AG09309 (cell line): ENCODE measurements around the gene TCERG1L.
"Not testable (repeated sequence)": the region's sequence is repeated elsewhere in the genome, so short reads cannot be mapped to it uniquely, and the experiment has no call there.

ENCODE experiments used
- DNase-seq: peaks from one replicate; pipeline ENCODE4 v3.0.0-alpha.2; 2010; ENCODE audit warnings: low read depth
- H3K4me3 ChIP-seq: 2 replicates; pipeline ENCODE4 v1.5.1; 2011; ENCODE audit warnings: mild to moderate bottlenecking, low read depth, low read length, moderate library complexity; ENCODE audit not compliant: control insufficient read depth
- CTCF ChIP-seq: IDR thresholded peaks from 2 replicates; pipeline ENCODE4 v1.5.1; 2011; ENCODE audit warnings: mild to moderate bottlenecking, low read depth, low read length, inconsistent platforms; ENCODE audit not compliant: insufficient read depth, control insufficient read depth; ENCODE audit errors: missing control alignments

TCERG1L gene

GRCh38 chr10:131110241-131110783 lies 201.2 kb downstream of the TCERG1L start:
- DNase-seq: no peak
- TF ChIP-seq CTCF: no peak
- H3K4me3 ChIP-seq: no peak overlapping the region

- no peak for TF ChIP-seq CTCF
- H3K4me3 ChIP-seq: no peak overlapping the region
- DNase-seq: no peak
These were observed 201.8 kb downstream of the TCERG1L start for GRCh38 chr10:131109726-131110125.

- no peak for TF ChIP-seq CTCF
- DNase-seq: no peak
- no peak overlapping the region for H3K4me3 ChIP-seq
These were observed 202.2 kb downstream of the TCERG1L start for GRCh38 chr10:131109291-131109690.

GRCh38 chr10:131107970-131108369 lies 203.6 kb downstream of the TCERG1L start:
- no peak overlapping the region for H3K4me3 ChIP-seq
- TF ChIP-seq CTCF: no peak
- no peak for DNase-seq

- no peak overlapping the region for H3K4me3 ChIP-seq
- DNase-seq: no peak
- TF ChIP-seq CTCF: no peak
These were observed 208.8 kb downstream of the TCERG1L start for GRCh38 chr10:131102676-131103075.

GRCh38 chr10:131102147-131102546 lies 209.4 kb downstream of the TCERG1L start:
- no peak overlapping the region for H3K4me3 ChIP-seq
- TF ChIP-seq CTCF: no peak
- no peak for DNase-seq

GRCh38 chr10:131100418-131101410 lies 210.8 kb downstream of the TCERG1L start:
- H3K4me3 ChIP-seq, DNase-seq: not testable (repeated sequence)
